BJ (cell line): Measurements from ENCODE around the gene ZIM2. TPM values are rescaled to one million over a fixed set of nuclear protein-coding genes. Genes with fewer than 3 reads are reported as not detected.

ENCODE experiments used
- CTCF ChIA-PET: fragments of 350-600 bp; formaldehyde crosslinking; extraction: SDS; loops from one replicate; lab custom pipeline; 2021; ENCODE audit warnings: antibody characterized with exemption, inconsistent platforms; lab: Yijun Ruan, JAX
- POLR2A ChIA-PET: fragments of 300-600 bp; sonication (Branson Sonifier 250); formaldehyde crosslinking; extraction: SDS; loops from one replicate; lab custom pipeline; 2021; ENCODE audit warnings: antibody characterized with exemption; lab: Charles Lee
- DNase-seq: peaks from one replicate; pipeline ENCODE4 v3.0.0-alpha.2; 2011; ENCODE audit warnings: low read depth
- H3K27me3 ChIP-seq: 2 replicates; pipeline ENCODE4 v1.6.0; 2011; ENCODE audit warnings: low read length; ENCODE audit not compliant: control insufficient read depth, insufficient read depth
- H3K36me3 ChIP-seq: 2 replicates; pipeline ENCODE4 v1.5.1; 2011; ENCODE audit warnings: low read length; ENCODE audit not compliant: control insufficient read depth, insufficient read depth
- H3K4me3 ChIP-seq: 2 replicates; pipeline ENCODE4 v1.5.1; 2011; ENCODE audit warnings: low read depth, mild to moderate bottlenecking, control low read depth, low read length
- polyA plus RNA-seq: library from polyadenylated mRNA; depleted of rRNA; stranded (reverse); fragments of >200 nt; gene quantifications from 2 replicates; pipeline ENCODE4 v1.2.3, GENCODE V29; 2011
- TF ChIP-seq, protein P1 (sequence below): IDR thresholded peaks from 2 replicates; pipeline ENCODE4 v1.5.1; 2011; ENCODE audit warnings: low read depth, mild to moderate bottlenecking, control low read depth, inconsistent platforms, low read length, moderate library complexity; ENCODE audit not compliant: insufficient read depth

Gene ZIM2
- polyA plus RNA-seq, 1 experiment, result not detected

DNA sequence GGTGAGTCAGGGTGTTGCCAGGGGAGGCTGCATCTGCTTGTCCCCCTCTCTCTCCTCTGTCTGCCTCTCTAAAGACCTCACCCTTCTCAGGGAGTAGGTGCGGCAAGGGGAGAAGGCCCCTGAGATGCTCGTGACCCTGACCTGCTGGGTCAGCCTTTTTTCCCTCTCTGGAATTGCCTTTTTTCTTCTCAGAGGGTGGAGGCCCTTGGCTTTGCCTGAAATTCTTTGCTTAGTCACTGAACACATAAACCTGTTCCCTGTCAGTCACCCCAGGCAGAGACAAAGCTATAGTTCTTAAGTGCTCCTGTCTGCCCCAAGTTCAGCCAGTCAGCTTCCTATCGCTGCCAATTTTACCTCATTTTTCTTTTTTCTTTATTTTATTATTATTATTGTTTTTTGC lies 35.2 kb upstream of the ZIM2 start:
- CTCF ChIA-PET, result no interaction called here
- H3K36me3 ChIP-seq, result no peaks in the 10 kb centered on the region
- TF ChIP-seq, protein P1, sequence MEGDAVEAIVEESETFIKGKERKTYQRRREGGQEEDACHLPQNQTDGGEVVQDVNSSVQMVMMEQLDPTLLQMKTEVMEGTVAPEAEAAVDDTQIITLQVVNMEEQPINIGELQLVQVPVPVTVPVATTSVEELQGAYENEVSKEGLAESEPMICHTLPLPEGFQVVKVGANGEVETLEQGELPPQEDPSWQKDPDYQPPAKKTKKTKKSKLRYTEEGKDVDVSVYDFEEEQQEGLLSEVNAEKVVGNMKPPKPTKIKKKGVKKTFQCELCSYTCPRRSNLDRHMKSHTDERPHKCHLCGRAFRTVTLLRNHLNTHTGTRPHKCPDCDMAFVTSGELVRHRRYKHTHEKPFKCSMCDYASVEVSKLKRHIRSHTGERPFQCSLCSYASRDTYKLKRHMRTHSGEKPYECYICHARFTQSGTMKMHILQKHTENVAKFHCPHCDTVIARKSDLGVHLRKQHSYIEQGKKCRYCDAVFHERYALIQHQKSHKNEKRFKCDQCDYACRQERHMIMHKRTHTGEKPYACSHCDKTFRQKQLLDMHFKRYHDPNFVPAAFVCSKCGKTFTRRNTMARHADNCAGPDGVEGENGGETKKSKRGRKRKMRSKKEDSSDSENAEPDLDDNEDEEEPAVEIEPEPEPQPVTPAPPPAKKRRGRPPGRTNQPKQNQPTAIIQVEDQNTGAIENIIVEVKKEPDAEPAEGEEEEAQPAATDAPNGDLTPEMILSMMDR, result no peak
- DNase-seq, result no peak
- POLR2A ChIA-PET, result no interaction called here
- no peaks in the 10 kb centered on the region for H3K27me3 ChIP-seq
- no peak overlapping the region for H3K4me3 ChIP-seq

DNA sequence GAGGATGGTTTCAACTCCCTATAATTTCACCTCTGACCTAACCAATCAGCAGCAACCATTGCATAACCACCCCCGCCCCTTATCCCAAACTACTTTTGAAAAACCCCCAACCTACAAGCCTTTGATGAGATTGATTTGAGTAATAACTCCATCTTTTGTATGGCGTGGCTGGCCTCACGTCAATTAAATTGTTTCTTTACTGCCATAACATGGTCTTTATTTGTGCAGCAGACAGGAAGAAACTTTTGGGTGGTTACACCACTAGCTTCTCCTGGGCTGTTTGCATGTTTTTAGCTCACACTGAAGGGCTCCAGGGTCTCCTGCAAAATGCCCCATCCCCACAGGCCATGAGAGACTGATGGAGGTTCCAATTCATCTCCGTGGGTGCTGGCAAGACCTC lies 34.0 kb upstream of the ZIM2 start:
- Histone ChIP-seq H3K36me3 (no peaks in the 10 kb centered on the region), H3K27me3 (no peaks in the 10 kb centered on the region), H3K4me3 (no peak overlapping the region)
- POLR2A ChIA-PET, result no interaction called here
- DNase-seq, result no peak
- TF ChIP-seq, protein P1, result no peak
- CTCF ChIA-PET, result no interaction called here

DNA sequence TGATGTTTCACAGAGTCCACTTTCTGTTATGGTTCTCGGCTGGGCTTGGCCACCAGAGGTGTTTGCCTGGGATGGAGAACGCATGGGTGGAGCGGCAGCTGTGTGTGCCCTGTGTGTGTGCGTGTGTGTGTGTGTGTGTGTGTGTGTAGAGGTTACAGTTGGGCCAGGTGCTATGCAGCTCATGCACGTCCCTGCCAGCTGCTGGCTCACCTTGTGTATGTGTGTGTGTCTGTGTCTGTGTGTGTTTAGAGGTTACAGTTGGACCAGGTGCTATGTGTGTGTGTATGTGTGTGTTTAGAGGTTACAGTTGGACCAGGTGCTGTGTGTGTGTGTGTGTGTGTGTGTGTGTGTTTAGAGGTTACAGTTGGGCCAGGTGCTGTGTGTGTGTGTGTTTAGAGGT lies 33.0 kb upstream of the ZIM2 start:
- CTCF ChIA-PET, result no interaction called here

DNA sequence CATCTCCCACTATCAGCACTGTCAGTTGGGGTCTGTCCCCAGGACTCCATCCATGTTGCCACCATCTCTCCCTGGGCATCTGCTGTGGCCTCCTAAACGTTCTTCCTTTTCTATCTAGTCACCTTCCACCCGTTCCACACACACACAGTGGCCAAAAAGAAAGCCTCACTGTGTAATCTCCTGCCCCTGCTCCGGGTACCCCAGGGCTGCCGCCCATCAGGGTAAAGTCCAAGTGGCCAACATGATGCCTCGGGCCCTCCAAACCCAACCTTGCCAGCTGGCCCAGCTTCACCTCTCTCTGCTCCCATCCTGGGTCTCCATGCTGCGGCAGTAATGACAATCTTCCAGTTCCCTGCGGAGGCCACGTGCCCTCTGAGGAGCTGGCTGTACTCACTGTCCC lies 29.4 kb upstream of the ZIM2 start:
- ChIA-PET CTCF (no interaction called here), POLR2A (no interaction called here)
- no peak for DNase-seq
- Histone ChIP-seq H3K27me3 (no peaks in the 10 kb centered on the region), H3K4me3 (no peak overlapping the region), H3K36me3 (no peaks in the 10 kb centered on the region)
- TF ChIP-seq, protein P1, result no peak

More for the DNA sequence above, 33.0 kb upstream of the ZIM2 start:
- no peak overlapping the region for H3K4me3 ChIP-seq
- no peak for DNase-seq
- no peaks in the 10 kb centered on the region for H3K27me3 ChIP-seq
- POLR2A ChIA-PET, result no interaction called here
- TF ChIP-seq, protein P1, result no peak
- H3K36me3 ChIP-seq, result no peaks in the 10 kb centered on the region

DNA sequence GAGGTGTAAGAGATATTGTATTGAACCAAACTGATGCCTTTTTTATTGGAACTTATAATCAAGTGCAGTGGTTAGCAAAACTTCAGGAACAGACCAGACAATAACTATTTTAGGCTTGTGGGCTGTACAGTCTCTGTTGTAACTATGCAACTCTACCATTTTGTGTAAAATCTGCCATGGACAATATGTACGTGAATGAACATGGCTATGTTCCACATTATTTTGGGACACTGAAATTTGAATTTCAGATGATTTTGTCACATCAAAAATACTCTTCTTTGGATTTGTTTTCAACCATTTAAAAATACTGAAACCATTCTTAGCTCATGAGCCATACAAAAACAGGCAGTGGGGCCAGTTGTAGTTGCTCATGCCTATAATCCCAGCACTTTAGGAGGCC lies 27.9 kb upstream of the ZIM2 start:
- TF ChIP-seq, protein P1, result no peak
- Histone ChIP-seq H3K4me3 (no peak overlapping the region), H3K36me3 (no peaks in the 10 kb centered on the region), H3K27me3 (no peaks in the 10 kb centered on the region)
- DNase-seq, result no peak
- POLR2A ChIA-PET, result no interaction called here
- CTCF ChIA-PET, result no interaction called here
